ENCODE data around the gene LIF. TPM values are rescaled to one million over a fixed set of nuclear protein-coding genes. Genes with fewer than 3 reads are reported as not detected.

The LIF gene
- polyA plus RNA-seq, 1 donor (not counting 4 experiments of a cell fraction or from before 2014, with no cell fraction given), result 3.1 TPM

DNA sequence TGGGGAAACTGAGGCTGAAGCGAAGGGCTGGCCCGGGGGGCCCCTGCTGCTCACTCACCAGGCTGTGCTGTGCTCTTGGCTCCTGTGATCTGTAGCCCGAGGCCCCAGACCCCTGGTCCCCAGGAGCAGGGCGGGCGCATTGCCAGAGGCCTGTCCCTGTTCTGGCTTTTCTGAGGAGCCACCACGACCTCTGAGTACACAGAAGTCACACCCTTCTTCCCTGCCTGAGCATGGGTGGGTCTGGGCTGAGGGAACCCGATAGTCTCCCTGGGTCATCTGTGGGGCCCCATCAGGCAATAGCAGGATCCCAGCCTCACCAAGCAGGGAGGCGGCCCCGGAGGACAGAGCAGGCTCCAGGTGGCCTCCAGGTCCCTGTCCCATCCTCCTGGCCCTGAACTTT, 37.6 kb upstream of the LIF start:
- Histone ChIP-seq H3K4me1 (ENCODE audit: control insufficient read depth, extremely low read depth, insufficient read depth, low read length) (peaks cover 5% of the 10 kb centered on the region), H3K9ac (ENCODE audit: control insufficient read depth, extremely low read depth, insufficient read depth, low read length) (no peak overlapping the region), H3K79me2 (ENCODE audit: control insufficient read depth, insufficient read depth, low read length) (no peaks in the 10 kb centered on the region), H4K20me1 (ENCODE audit: control insufficient read depth, extremely low read depth, insufficient read depth, low read length) (no peaks in the 10 kb centered on the region), H3K9me3 (ENCODE audit: control insufficient read depth, low read depth, low read length) (no peaks in the 10 kb centered on the region), H3K27ac (ENCODE audit: control insufficient read depth, insufficient read depth, low read length) (no peak overlapping the region), H3K36me3 (ENCODE audit: control insufficient read depth in 2 of 2, extremely low read depth in 1 of 2, insufficient read depth in 2 of 2, low read length in 2 of 2) (peaks cover 0 to 7% of the 10 kb centered on the region in 2 experiments), H3K4me2 (ENCODE audit: control insufficient read depth, extremely low read depth, insufficient read depth, low read depth, low read length) (no peak overlapping the region), H3K9me1 (ENCODE audit: control insufficient read depth, extremely low read depth, insufficient read depth, low read length) (no peaks in the 10 kb centered on the region), H2AFZ (ENCODE audit: control insufficient read depth, low read length) (no peak overlapping the region), H3K4me3 (ENCODE audit: control insufficient read depth in 2 of 3, extremely low read depth in 1 of 3, insufficient read depth in 2 of 3, low read depth in 1 of 3, low read length in 3 of 3) (no peak overlapping the region), H3K27me3 (ENCODE audit: control insufficient read depth, extremely low read depth, insufficient read depth, low read length) (no peaks in the 10 kb centered on the region)
- DNase-seq (ENCODE audit: low read depth, low spot score), result no peak
- TF ChIP-seq, protein P1, sequence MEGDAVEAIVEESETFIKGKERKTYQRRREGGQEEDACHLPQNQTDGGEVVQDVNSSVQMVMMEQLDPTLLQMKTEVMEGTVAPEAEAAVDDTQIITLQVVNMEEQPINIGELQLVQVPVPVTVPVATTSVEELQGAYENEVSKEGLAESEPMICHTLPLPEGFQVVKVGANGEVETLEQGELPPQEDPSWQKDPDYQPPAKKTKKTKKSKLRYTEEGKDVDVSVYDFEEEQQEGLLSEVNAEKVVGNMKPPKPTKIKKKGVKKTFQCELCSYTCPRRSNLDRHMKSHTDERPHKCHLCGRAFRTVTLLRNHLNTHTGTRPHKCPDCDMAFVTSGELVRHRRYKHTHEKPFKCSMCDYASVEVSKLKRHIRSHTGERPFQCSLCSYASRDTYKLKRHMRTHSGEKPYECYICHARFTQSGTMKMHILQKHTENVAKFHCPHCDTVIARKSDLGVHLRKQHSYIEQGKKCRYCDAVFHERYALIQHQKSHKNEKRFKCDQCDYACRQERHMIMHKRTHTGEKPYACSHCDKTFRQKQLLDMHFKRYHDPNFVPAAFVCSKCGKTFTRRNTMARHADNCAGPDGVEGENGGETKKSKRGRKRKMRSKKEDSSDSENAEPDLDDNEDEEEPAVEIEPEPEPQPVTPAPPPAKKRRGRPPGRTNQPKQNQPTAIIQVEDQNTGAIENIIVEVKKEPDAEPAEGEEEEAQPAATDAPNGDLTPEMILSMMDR (optimal IDR thresholded peaks at IDR 0.05 in 1 of 3, IDR thresholded peaks at IDR 0.05 in 1 of 3, conservative IDR thresholded peaks at IDR 0.05 in 1 of 3; ENCODE audit: extremely low read depth in 1 of 3, insufficient read depth in 2 of 3, low read length in 3 of 3), result no peak
- TF ChIP-seq EZH2 (IDR thresholded peaks at IDR 0.05; ENCODE audit: low read length), result no peak
- dilution Hi-C loops (cut with MboI; ENCODE audit: extremely low pct_ligation_motif_present, low sequenced_read_pairs), result no loop called here
- FAIRE-seq, result no peak

GRCh38 chr22:30283342-30283741, 36.8 kb upstream of the LIF start:
- no peaks in the 10 kb centered on the region for H3K4me1 ChIP-seq (ENCODE audit: control insufficient read depth, extremely low read depth, insufficient read depth, low read length)
- H3K9me3 ChIP-seq (ENCODE audit: control insufficient read depth, low read depth, low read length), result no peaks in the 10 kb centered on the region
- H3K9ac ChIP-seq (ENCODE audit: control insufficient read depth, extremely low read depth, insufficient read depth, low read length), result no peak overlapping the region
- no peak overlapping the region for H3K27ac ChIP-seq (ENCODE audit: control insufficient read depth, insufficient read depth, low read length)
- H3K27me3 ChIP-seq (ENCODE audit: control insufficient read depth, extremely low read depth, insufficient read depth, low read length), result no peaks in the 10 kb centered on the region
- no peaks in the 10 kb centered on the region for H3K9me1 ChIP-seq (ENCODE audit: control insufficient read depth, extremely low read depth, insufficient read depth, low read length)
- no peak for DNase-seq (ENCODE audit: low read depth, low spot score)
- dilution Hi-C loops (cut with MboI; ENCODE audit: extremely low pct_ligation_motif_present, low sequenced_read_pairs), result no loop called here
- H3K4me3 ChIP-seq (ENCODE audit: control insufficient read depth in 2 of 3, extremely low read depth in 1 of 3, insufficient read depth in 2 of 3, low read depth in 1 of 3, low read length in 3 of 3), result no peak overlapping the region
- no peak overlapping the region for H3K4me2 ChIP-seq (ENCODE audit: control insufficient read depth, extremely low read depth, insufficient read depth, low read depth, low read length)
- TF ChIP-seq EZH2 (IDR thresholded peaks at IDR 0.05; ENCODE audit: low read length), result no peak
- TF ChIP-seq, protein P1 (optimal IDR thresholded peaks at IDR 0.05 in 1 of 3, IDR thresholded peaks at IDR 0.05 in 1 of 3, conservative IDR thresholded peaks at IDR 0.05 in 1 of 3; ENCODE audit: extremely low read depth in 1 of 3, insufficient read depth in 2 of 3, low read length in 3 of 3), result no peak
- no peaks in the 10 kb centered on the region for H3K79me2 ChIP-seq (ENCODE audit: control insufficient read depth, insufficient read depth, low read length)
- H3K36me3 ChIP-seq (ENCODE audit: control insufficient read depth in 2 of 2, extremely low read depth in 1 of 2, insufficient read depth in 2 of 2, low read length in 2 of 2), result peaks cover 0 to 7% of the 10 kb centered on the region in 2 experiments
- no peak for FAIRE-seq
- H4K20me1 ChIP-seq (ENCODE audit: control insufficient read depth, extremely low read depth, insufficient read depth, low read length), result no peaks in the 10 kb centered on the region
- H2AFZ ChIP-seq (ENCODE audit: control insufficient read depth, low read length), result no peak overlapping the region
